GM23338 (cell line): Measurements from ENCODE around the gene KLK1. TPM values are rescaled to one million over a fixed set of nuclear protein-coding genes. Genes with fewer than 3 reads are reported as not detected.
A peak's percentile ranks its signal among the peaks of the same experiment; 100 is the strongest.

Experiments
- ATAC-seq: fragments of 200-7000 bp; cut with Tn5 transposase; 3 replicates; pipeline ENCODE4 v1.9.1; 2020
- DNase-seq: peaks from one replicate; pipeline ENCODE4 v3.0.0-alpha.2; 2015; ENCODE audit warnings: low spot score
- H2AFZ ChIP-seq: fragments of 200-600 bp; sonication (generic); 2 replicates; pipeline ENCODE4 v1.8.0; 2016; ENCODE audit warnings: antibody characterized with exemption, mild to moderate bottlenecking, moderate library complexity
- H3F3A ChIP-seq: fragments of 200-600 bp; sonication (generic); replicated peaks from 2 replicates; pipeline ENCODE4 v1.8.0; 2017; ENCODE audit warnings: antibody characterized with exemption, mixed run types, low read depth
- H3K27ac ChIP-seq: fragments of 200-600 bp; sonication (generic); 2 replicates; pipeline ENCODE4 v1.6.1; 2016; ENCODE audit warnings: low read depth
- H3K27me3 ChIP-seq: fragments of 200-600 bp; sonication (generic); 2 replicates; pipeline ENCODE4 v1.8.0; 2016; ENCODE audit warnings: mild to moderate bottlenecking, mixed run types, moderate library complexity; ENCODE audit not compliant: insufficient read depth
- H3K36me3 ChIP-seq: fragments of 200-600 bp; sonication (generic); 2 replicates; pipeline ENCODE4 v1.8.0; 2016; ENCODE audit warnings: mild to moderate bottlenecking; ENCODE audit not compliant: insufficient read depth
- H3K4me1 ChIP-seq: fragments of 200-600 bp; sonication (generic); 2 replicates; pipeline ENCODE4 v1.8.0; 2016; ENCODE audit warnings: mild to moderate bottlenecking, moderate library complexity; ENCODE audit not compliant: insufficient read depth
- H3K4me2 ChIP-seq: fragments of 200-600 bp; sonication (generic); 2 replicates; pipeline ENCODE4 v1.7.1; 2017; ENCODE audit warnings: mixed run types
- H3K4me3 ChIP-seq: fragments of 200-600 bp; sonication (generic); 2 replicates; pipeline ENCODE4 v1.6.1; 2016; ENCODE audit warnings: mixed run types
- H3K79me2 ChIP-seq: fragments of 200-600 bp; sonication (generic); replicated peaks from 2 replicates; pipeline ENCODE4 v1.8.0; 2017; ENCODE audit warnings: mild to moderate bottlenecking; ENCODE audit not compliant: insufficient read depth
- H3K9me2 ChIP-seq: fragments of 200-600 bp; sonication (generic); 2 replicates; pipeline ENCODE4 v1.8.0; 2017; ENCODE audit not compliant: insufficient read depth
- H4K20me1 ChIP-seq: fragments of 200-600 bp; sonication (generic); replicated peaks from 2 replicates; pipeline ENCODE4 v1.8.0; 2017; ENCODE audit warnings: mild to moderate bottlenecking; ENCODE audit not compliant: insufficient read depth
- H3K27ac Mint-ChIP-seq: 2 replicates; pipeline ENCODE4 v1.8.0; 2020; ENCODE audit warnings: inconsistent platforms, mild to moderate bottlenecking, moderate library complexity, mixed read lengths
- H3K27me3 Mint-ChIP-seq: 3 replicates; pipeline ENCODE4 v1.8.0; 2022; ENCODE audit warnings: low read depth, mild to moderate bottlenecking, moderate library complexity, mixed read lengths, inconsistent platforms; ENCODE audit not compliant: insufficient read depth, poor library complexity
- H3K36me3 Mint-ChIP-seq: 3 replicates; pipeline ENCODE4 v1.8.0; 2021; ENCODE audit warnings: low read depth, mild to moderate bottlenecking, inconsistent platforms, moderate library complexity, mixed read lengths
- H3K4me1 Mint-ChIP-seq: 3 replicates; pipeline ENCODE4 v1.8.0; 2020; ENCODE audit warnings: mild to moderate bottlenecking, inconsistent platforms, mixed read lengths
- H3K4me3 Mint-ChIP-seq: 3 replicates; pipeline ENCODE4 v1.8.0; 2021; ENCODE audit warnings: moderate library complexity, mild to moderate bottlenecking, inconsistent platforms, mixed read lengths
- H3K9me3 Mint-ChIP-seq: 3 replicates; pipeline ENCODE4 v1.8.0; 2020; ENCODE audit warnings: moderate library complexity, mild to moderate bottlenecking, inconsistent platforms, mixed read lengths
- CREB1 ChIP-seq: fragments of 250-450 bp; sonication (Bioruptor Pico); IDR thresholded peaks from 2 replicates; pipeline ENCODE4 v1.5.0; 2020; ENCODE audit warnings: low read depth, mild to moderate bottlenecking, moderate library complexity
- EZH2 ChIP-seq: fragments of 200-600 bp; sonication (generic); IDR thresholded peaks from one replicate; pipeline ENCODE4 v1.8.0; 2017; ENCODE audit warnings: antibody characterized with exemption, mild to moderate bottlenecking, low read depth; ENCODE audit not compliant: unreplicated experiment
- EZH2phosphoT487 ChIP-seq: fragments of 200-600 bp; sonication (generic); IDR thresholded peaks from one replicate; pipeline ENCODE4 v1.8.1; 2018; ENCODE audit warnings: antibody characterized with exemption; ENCODE audit not compliant: unreplicated experiment
- NANOG ChIP-seq: IDR thresholded peaks from 2 replicates; pipeline ENCODE4 v1.6.1; 2016; ENCODE audit warnings: antibody characterized with exemption, borderline replicate concordance
- POLR2AphosphoS5 ChIP-seq: IDR thresholded peaks from 2 replicates; pipeline ENCODE4 v1.6.1; 2016; ENCODE audit warnings: antibody characterized with exemption, low read depth
- STAT1 ChIP-seq: IDR thresholded peaks from one replicate; pipeline ENCODE4 v1.6.1; 2016; ENCODE audit warnings: antibody characterized with exemption; ENCODE audit not compliant: unreplicated experiment
- ZNF114 ChIP-seq: fragments of 250-450 bp; sonication (Bioruptor Pico); IDR thresholded peaks from 2 replicates; pipeline ENCODE4 v1.5.0; 2020; ENCODE audit warnings: mild to moderate bottlenecking, moderate library complexity
- ZNF331 ChIP-seq: fragments of 250-450 bp; sonication (Bioruptor Pico); IDR thresholded peaks from 2 replicates; pipeline ENCODE4 v1.5.0; 2020; ENCODE audit warnings: low read depth, mild to moderate bottlenecking, moderate library complexity
- polyA plus RNA-seq: library from polyadenylated mRNA; unstranded; fragments of >200 nt; fragmentation: Nextera tagmentation; extraction: Ambion mirVana; gene quantifications from 2 replicates; pipeline ENCODE4 v1.2.1, GENCODE V29; 2016
- total RNA-seq: library from RNA; depleted of rRNA; stranded (reverse); fragments of >200 nt; shearing (Covaris generic); gene quantifications from 2 replicates; pipeline ENCODE4 v1.2.3, GENCODE V29; 2014
- TF ChIP-seq, protein P1 (sequence below), 2 experiments: fragments of 200-600 bp in 1 of 2; sonication (generic) in 1 of 2; conservative IDR thresholded peaks; 2 replicates each; pipeline versions ENCODE4 v1.5.1 to v1.6.1; 2016 to 2017; ENCODE audit warnings: antibody characterized with exemption in 2 of 2, low read depth in 2 of 2, mild to moderate bottlenecking in 2 of 2, moderate library complexity in 1 of 2
- TF ChIP-seq, protein P2 (sequence below): fragments of 250-450 bp; sonication (Bioruptor Pico); IDR thresholded peaks from 2 replicates; pipeline ENCODE4 v1.5.0; 2020; ENCODE audit warnings: mild to moderate bottlenecking, moderate library complexity
- TF ChIP-seq, protein P3 (sequence below): IDR thresholded peaks from one replicate; pipeline ENCODE4 v1.6.1; 2018; ENCODE audit warnings: antibody characterized with exemption; ENCODE audit not compliant: unreplicated experiment

Gene KLK1
- total and polyA plus RNA-seq, 2 experiments from 2014 or later: 0.31 to 3.0 TPM

DNA sequence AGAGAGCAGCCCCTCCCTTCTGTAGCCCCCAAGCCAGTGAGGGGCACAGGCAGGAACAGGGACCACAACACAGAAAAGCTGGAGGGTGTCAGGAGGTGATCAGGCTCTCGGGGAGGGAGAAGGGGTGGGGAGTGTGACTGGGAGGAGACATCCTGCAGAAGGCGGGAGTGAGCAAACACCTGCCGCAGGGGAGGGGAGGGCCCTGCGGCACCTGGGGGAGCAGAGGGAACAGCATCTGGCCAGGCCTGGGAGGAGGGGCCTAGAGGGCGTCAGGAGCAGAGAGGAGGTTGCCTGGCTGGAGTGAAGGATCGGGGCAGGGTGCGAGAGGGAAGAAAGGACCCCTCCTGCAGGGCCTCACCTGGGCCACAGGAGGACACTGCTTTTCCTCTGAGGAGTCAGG, 35.3 kb upstream of the KLK1 start:
- peak overlapping the region; percentile 57; the same call in 1 of the 2 replicates for H3K4me2 ChIP-seq
- 0 out of 2 replicates have a peak overlapping the region, but pooled peaks have one; percentile 63 for H2AFZ ChIP-seq
- H3K4me1 Mint-ChIP-seq: no peaks in the 10 kb centered on the region; the same call in 2 of the 3 replicates
- peaks cover 12% of the 10 kb centered on the region for H3K4me1 ChIP-seq
- no peaks in the 10 kb centered on the region for H3K79me2 ChIP-seq
- peaks cover 13% of the 10 kb centered on the region for H3K27me3 Mint-ChIP-seq
- H3K9me2 ChIP-seq: no peaks in the 10 kb centered on the region
- no peak for TF ChIP-seq ZNF331 (CRISPR knock-in tag)
- TF ChIP-seq, protein P1, sequence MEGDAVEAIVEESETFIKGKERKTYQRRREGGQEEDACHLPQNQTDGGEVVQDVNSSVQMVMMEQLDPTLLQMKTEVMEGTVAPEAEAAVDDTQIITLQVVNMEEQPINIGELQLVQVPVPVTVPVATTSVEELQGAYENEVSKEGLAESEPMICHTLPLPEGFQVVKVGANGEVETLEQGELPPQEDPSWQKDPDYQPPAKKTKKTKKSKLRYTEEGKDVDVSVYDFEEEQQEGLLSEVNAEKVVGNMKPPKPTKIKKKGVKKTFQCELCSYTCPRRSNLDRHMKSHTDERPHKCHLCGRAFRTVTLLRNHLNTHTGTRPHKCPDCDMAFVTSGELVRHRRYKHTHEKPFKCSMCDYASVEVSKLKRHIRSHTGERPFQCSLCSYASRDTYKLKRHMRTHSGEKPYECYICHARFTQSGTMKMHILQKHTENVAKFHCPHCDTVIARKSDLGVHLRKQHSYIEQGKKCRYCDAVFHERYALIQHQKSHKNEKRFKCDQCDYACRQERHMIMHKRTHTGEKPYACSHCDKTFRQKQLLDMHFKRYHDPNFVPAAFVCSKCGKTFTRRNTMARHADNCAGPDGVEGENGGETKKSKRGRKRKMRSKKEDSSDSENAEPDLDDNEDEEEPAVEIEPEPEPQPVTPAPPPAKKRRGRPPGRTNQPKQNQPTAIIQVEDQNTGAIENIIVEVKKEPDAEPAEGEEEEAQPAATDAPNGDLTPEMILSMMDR (conservative IDR thresholded peaks at IDR 0.05; ENCODE audit: low read depth in 2 of 2): 0 out of 4 replicates have a peak, but pooled peaks of 1 of the 2 experiments have one; percentile 0
- no peaks in the 10 kb centered on the region for H3K27me3 ChIP-seq
- H3K36me3 ChIP-seq: no peaks in the 10 kb centered on the region
- no peaks in the 10 kb centered on the region for H3F3A ChIP-seq
- no peak overlapping the region for H3K4me3 ChIP-seq
- DNase-seq (peak; percentile 63), ATAC-seq (peak; percentile 89)
- no peak overlapping the region for H3K4me3 Mint-ChIP-seq
- H3K9me3 Mint-ChIP-seq: peaks cover 89% of the 10 kb centered on the region
- H3K27ac Mint-ChIP-seq: no peak overlapping the region
- H4K20me1 ChIP-seq: no peaks in the 10 kb centered on the region
- H3K36me3 Mint-ChIP-seq: peaks cover 37% of the 10 kb centered on the region
- H3K27ac ChIP-seq: no peak overlapping the region

DNA sequence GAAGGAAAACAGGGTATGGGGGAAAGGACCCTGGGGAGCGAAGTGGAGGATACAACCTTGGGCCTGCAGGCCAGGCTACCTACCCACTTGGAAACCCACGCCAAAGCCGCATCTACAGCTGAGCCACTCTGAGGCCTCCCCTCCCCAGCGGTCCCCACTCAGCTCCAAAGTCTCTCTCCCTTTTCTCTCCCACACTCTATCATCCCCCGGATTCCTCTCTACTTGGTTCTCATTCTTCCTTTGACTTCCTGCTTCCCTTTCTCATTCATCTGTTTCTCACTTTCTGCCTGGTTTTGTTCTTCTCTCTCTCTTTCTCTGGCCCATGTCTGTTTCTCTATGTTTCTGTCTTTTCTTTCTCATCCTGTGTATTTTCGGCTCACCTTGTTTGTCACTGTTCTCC, 33.8 kb upstream of the KLK1 start:
- DNase-seq: no peak
- Histone ChIP-seq H3F3A (no peaks in the 10 kb centered on the region), H3K27me3 (no peaks in the 10 kb centered on the region), H3K4me2 (no peak overlapping the region), H4K20me1 (no peaks in the 10 kb centered on the region), H2AFZ (peak overlapping the region; percentile 93), H3K4me1 (peaks cover 12% of the 10 kb centered on the region), H3K9me2 (0 out of 2 replicates have a peak, but pooled peaks cover under 1% of the 10 kb centered on the region), H3K27ac (no peak overlapping the region), H3K79me2 (no peaks in the 10 kb centered on the region), H3K4me3 (no peak overlapping the region), H3K36me3 (no peaks in the 10 kb centered on the region)
- Mint-ChIP-seq H3K36me3 (peaks cover 40% of the 10 kb centered on the region), H3K4me1 (no peaks in the 10 kb centered on the region; the same call in 2 of the 3 replicates), H3K27ac (no peak overlapping the region), H3K4me3 (no peak overlapping the region), H3K9me3 (peaks cover 90% of the 10 kb centered on the region), H3K27me3 (peaks cover 13% of the 10 kb centered on the region)
- no peak for ATAC-seq
- TF ChIP-seq EZH2: no peak
- TF ChIP-seq EZH2phosphoT487: no peak
- no peak for TF ChIP-seq CREB1
- TF ChIP-seq ZNF331 (CRISPR knock-in tag): no peak
- no peak for TF ChIP-seq STAT1
- TF ChIP-seq, protein P2, sequence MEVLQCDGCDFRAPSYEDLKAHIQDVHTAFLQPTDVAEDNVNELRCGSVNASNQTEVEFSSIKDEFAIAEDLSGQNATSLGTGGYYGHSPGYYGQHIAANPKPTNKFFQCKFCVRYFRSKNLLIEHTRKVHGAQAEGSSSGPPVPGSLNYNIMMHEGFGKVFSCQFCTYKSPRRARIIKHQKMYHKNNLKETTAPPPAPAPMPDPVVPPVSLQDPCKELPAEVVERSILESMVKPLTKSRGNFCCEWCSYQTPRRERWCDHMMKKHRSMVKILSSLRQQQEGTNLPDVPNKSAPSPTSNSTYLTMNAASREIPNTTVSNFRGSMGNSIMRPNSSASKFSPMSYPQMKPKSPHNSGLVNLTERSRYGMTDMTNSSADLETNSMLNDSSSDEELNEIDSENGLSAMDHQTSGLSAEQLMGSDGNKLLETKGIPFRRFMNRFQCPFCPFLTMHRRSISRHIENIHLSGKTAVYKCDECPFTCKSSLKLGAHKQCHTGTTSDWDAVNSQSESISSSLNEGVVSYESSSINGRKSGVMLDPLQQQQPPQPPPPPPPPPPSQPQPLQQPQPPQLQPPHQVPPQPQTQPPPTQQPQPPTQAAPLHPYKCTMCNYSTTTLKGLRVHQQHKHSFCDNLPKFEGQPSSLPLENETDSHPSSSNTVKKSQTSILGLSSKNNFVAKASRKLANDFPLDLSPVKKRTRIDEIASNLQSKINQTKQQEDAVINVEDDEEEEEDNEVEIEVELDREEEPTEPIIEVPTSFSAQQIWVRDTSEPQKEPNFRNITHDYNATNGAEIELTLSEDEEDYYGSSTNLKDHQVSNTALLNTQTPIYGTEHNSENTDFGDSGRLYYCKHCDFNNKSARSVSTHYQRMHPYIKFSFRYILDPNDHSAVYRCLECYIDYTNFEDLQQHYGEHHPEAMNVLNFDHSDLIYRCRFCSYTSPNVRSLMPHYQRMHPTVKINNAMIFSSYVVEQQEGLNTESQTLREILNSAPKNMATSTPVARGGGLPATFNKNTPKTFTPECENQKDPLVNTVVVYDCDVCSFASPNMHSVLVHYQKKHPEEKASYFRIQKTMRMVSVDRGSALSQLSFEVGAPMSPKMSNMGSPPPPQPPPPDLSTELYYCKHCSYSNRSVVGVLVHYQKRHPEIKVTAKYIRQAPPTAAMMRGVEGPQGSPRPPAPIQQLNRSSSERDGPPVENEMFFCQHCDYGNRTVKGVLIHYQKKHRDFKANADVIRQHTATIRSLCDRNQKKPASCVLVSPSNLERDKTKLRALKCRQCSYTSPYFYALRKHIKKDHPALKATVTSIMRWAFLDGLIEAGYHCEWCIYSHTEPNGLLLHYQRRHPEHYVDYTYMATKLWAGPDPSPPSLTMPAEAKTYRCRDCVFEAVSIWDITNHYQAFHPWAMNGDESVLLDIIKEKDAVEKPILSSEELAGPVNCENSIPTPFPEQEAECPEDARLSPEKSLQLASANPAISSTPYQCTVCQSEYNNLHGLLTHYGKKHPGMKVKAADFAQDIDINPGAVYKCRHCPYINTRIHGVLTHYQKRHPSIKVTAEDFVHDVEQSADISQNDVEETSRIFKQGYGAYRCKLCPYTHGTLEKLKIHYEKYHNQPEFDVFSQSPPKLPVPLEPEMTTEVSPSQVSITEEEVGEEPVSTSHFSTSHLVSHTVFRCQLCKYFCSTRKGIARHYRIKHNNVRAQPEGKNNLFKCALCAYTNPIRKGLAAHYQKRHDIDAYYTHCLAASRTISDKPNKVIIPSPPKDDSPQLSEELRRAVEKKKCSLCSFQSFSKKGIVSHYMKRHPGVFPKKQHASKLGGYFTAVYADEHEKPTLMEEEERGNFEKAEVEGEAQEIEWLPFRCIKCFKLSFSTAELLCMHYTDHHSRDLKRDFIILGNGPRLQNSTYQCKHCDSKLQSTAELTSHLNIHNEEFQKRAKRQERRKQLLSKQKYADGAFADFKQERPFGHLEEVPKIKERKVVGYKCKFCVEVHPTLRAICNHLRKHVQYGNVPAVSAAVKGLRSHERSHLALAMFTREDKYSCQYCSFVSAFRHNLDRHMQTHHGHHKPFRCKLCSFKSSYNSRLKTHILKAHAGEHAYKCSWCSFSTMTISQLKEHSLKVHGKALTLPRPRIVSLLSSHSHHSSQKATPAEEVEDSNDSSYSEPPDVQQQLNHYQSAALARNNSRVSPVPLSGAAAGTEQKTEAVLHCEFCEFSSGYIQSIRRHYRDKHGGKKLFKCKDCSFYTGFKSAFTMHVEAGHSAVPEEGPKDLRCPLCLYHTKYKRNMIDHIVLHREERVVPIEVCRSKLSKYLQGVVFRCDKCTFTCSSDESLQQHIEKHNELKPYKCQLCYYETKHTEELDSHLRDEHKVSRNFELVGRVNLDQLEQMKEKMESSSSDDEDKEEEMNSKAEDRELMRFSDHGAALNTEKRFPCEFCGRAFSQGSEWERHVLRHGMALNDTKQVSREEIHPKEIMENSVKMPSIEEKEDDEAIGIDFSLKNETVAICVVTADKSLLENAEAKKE (CRISPR knock-in tag): no peak
- no peak for TF ChIP-seq ZNF114 (CRISPR knock-in tag)
- no peak for TF ChIP-seq POLR2AphosphoS5
- TF ChIP-seq, protein P3, sequence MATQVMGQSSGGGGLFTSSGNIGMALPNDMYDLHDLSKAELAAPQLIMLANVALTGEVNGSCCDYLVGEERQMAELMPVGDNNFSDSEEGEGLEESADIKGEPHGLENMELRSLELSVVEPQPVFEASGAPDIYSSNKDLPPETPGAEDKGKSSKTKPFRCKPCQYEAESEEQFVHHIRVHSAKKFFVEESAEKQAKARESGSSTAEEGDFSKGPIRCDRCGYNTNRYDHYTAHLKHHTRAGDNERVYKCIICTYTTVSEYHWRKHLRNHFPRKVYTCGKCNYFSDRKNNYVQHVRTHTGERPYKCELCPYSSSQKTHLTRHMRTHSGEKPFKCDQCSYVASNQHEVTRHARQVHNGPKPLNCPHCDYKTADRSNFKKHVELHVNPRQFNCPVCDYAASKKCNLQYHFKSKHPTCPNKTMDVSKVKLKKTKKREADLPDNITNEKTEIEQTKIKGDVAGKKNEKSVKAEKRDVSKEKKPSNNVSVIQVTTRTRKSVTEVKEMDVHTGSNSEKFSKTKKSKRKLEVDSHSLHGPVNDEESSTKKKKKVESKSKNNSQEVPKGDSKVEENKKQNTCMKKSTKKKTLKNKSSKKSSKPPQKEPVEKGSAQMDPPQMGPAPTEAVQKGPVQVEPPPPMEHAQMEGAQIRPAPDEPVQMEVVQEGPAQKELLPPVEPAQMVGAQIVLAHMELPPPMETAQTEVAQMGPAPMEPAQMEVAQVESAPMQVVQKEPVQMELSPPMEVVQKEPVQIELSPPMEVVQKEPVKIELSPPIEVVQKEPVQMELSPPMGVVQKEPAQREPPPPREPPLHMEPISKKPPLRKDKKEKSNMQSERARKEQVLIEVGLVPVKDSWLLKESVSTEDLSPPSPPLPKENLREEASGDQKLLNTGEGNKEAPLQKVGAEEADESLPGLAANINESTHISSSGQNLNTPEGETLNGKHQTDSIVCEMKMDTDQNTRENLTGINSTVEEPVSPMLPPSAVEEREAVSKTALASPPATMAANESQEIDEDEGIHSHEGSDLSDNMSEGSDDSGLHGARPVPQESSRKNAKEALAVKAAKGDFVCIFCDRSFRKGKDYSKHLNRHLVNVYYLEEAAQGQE: no peak
- no peak for TF ChIP-seq NANOG
